Renal cortex interstitium (tissue), 15 donors: ENCODE results near the gene HGD. TPM values are rescaled to one million over a fixed set of nuclear protein-coding genes. Genes with fewer than 3 reads are reported as not detected.
"Not testable (repeated sequence)": the region's sequence is repeated elsewhere in the genome, so short reads cannot be mapped to it uniquely, and the experiment has no call there.

ENCODE experiments used
- DNase-seq, 11 donors: peaks; one replicate each; pipeline ENCODE4 v3.0.0-alpha.2; 2013; ENCODE audit warnings: low read depth in 9 of 11, low spot score in 4 of 11; ENCODE audit errors: extremely low read depth in 1 of 11
- long read RNA-seq, 16 experiments: transcript quantifications; one replicate each; lab custom pipeline, GENCODE V29; 2026
- polyA plus RNA-seq, 3 donors: library from polyadenylated mRNA; unstranded; fragments of 120-200 nt; gene quantifications; one replicate each; pipeline ENCODE4 v1.2.1, GENCODE V29; 2013; ENCODE audit not compliant: insufficient read length in 3 of 3

The HGD gene
- polyA plus RNA-seq = 100 to 1,000 TPM in 2 of 3 donors, 10 to 100 TPM in 1; 73.4 to 104 (median 100) TPM
- long read RNA-seq, donor 1, partial matches to known transcripts = 0 of 6 reads
- long read RNA-seq, donor 1, other reads (novel, unspliced or antisense) = 0 of 6 reads
- long read RNA-seq, donor 2, transcript HGD-201 (14 exons, 2,005 nt) = major isoform, 5 of 5 reads
- long read RNA-seq, donor 2, partial matches to known transcripts = 0 of 5 reads
- long read RNA-seq, donor 2, other reads (novel, unspliced or antisense) = 0 of 5 reads
- long read RNA-seq, donor 3, transcript HGD-201 (14 exons, 2,005 nt) = major isoform, 9 of 9 reads
- long read RNA-seq, donor 3, partial matches to known transcripts = 0 of 9 reads
- long read RNA-seq, donor 3, other reads (novel, unspliced or antisense) = 0 of 9 reads
- long read RNA-seq, donor 4, transcript HGD-201 (14 exons, 2,005 nt) = major isoform, 8 of 9 reads
- long read RNA-seq, donor 4, partial matches to known transcripts = 0 of 9 reads
- long read RNA-seq, donor 4, other reads (novel, unspliced or antisense) = 0 of 9 reads
- long read RNA-seq, donor 5 = 0 reads
- long read RNA-seq, donor 6, transcript HGD-201 (14 exons, 2,005 nt) = major isoform, 7 of 7 reads
- long read RNA-seq, donor 6, partial matches to known transcripts = 0 of 7 reads
- long read RNA-seq, donor 6, other reads (novel, unspliced or antisense) = 0 of 7 reads
- long read RNA-seq, donor 7, transcript HGD-201 (14 exons, 2,005 nt) = major isoform, 8 of 8 reads
- long read RNA-seq, donor 7, partial matches to known transcripts = 0 of 8 reads
- long read RNA-seq, donor 7, other reads (novel, unspliced or antisense) = 0 of 8 reads
- long read RNA-seq, donor 8, transcript HGD-201 (14 exons, 2,005 nt) = major isoform, 10 of 23 reads
- long read RNA-seq, donor 8, partial matches to known transcripts = 5 of 23 reads
- long read RNA-seq, donor 8, other reads (novel, unspliced or antisense) = 5 of 23 reads
- long read RNA-seq, donor 9, transcript HGD-201 (14 exons, 2,005 nt) = major isoform, 5 of 6 reads
- long read RNA-seq, donor 9, partial matches to known transcripts = 0 of 6 reads
- long read RNA-seq, donor 9, other reads (novel, unspliced or antisense) = 0 of 6 reads
- long read RNA-seq, donor 10, transcript HGD-201 (14 exons, 2,005 nt) = major isoform, 11 of 21 reads
- long read RNA-seq, donor 10, partial matches to known transcripts = 10 of 21 reads
- long read RNA-seq, donor 10, other reads (novel, unspliced or antisense) = 0 of 21 reads
- long read RNA-seq, donor 11, partial matches to known transcripts = 0 of 4 reads
- long read RNA-seq, donor 11, other reads (novel, unspliced or antisense) = 0 of 4 reads
- long read RNA-seq, donor 12, partial matches to known transcripts = 0 of 3 reads
- long read RNA-seq, donor 12, other reads (novel, unspliced or antisense) = 0 of 3 reads
- long read RNA-seq, donor 13, transcript HGD-201 (14 exons, 2,005 nt) = major isoform, 12 of 18 reads
- long read RNA-seq, donor 13, partial matches to known transcripts = 5 of 18 reads
- long read RNA-seq, donor 13, other reads (novel, unspliced or antisense) = 0 of 18 reads
- long read RNA-seq, donor 14, transcript HGD-201 (14 exons, 2,005 nt) = major isoform, 6 of 6 reads
- long read RNA-seq, donor 14, partial matches to known transcripts = 0 of 6 reads
- long read RNA-seq, donor 14, other reads (novel, unspliced or antisense) = 0 of 6 reads
- long read RNA-seq, donor 15, transcript HGD-201 (14 exons, 2,005 nt) = major isoform, 8 of 8 reads
- long read RNA-seq, donor 15, partial matches to known transcripts = 0 of 8 reads
- long read RNA-seq, donor 15, other reads (novel, unspliced or antisense) = 0 of 8 reads
- long read RNA-seq, donor 16, transcript HGD-201 (14 exons, 2,005 nt) = major isoform, 14 of 21 reads
- long read RNA-seq, donor 16, partial matches to known transcripts = 0 of 21 reads
- long read RNA-seq, donor 16, other reads (novel, unspliced or antisense) = 7 of 21 reads

GRCh38 chr3:120682095-120682681 lies at the start of gene HGD:
Gene HGD (minus strand): TSS chr3:120682239. CDS start chr3:120682111, 128 bp downstream.
- peak in 8 of 11 donors; percentile 27 to 79 (median 44) for DNase-seq

- no peak for DNase-seq
Observed at GRCh38 chr3:120730576-120731542, 48.8 kb upstream of the HGD start.

- no peak for DNase-seq
Observed at GRCh38 chr3:120726791-120727190, 44.8 kb upstream of the HGD start.

- not testable (repeated sequence) for DNase-seq
Observed at GRCh38 chr3:120719167-120719834, 37.3 kb upstream of the HGD start.

GRCh38 chr3:120713262-120713661 lies 31.2 kb upstream of the HGD start:
- no peak for DNase-seq

GRCh38 chr3:120710369-120710768 lies 28.3 kb upstream of the HGD start:
- no peak for DNase-seq

- no peak for DNase-seq
Observed at GRCh38 chr3:120708408-120708807, 26.4 kb upstream of the HGD start.

GRCh38 chr3:120706950-120707349 lies 24.9 kb upstream of the HGD start:
- no peak for DNase-seq

GRCh38 chr3:120705884-120706582 lies 24.0 kb upstream of the HGD start:
- DNase-seq = no peak

- DNase-seq = no peak
Observed at GRCh38 chr3:120699333-120699732, 17.3 kb upstream of the HGD start.

- DNase-seq = no peak
Observed at GRCh38 chr3:120693439-120694171, 11.6 kb upstream of the HGD start.

- DNase-seq = no peak
Observed at GRCh38 chr3:120689395-120689794, 7.4 kb upstream of the HGD start.

GRCh38 chr3:120688121-120688520 lies 6.1 kb upstream of the HGD start:
- no peak for DNase-seq

GRCh38 chr3:120685411-120685810 lies 3.4 kb upstream of the HGD start:
- DNase-seq = no peak

GRCh38 chr3:120684896-120685295 lies 2.9 kb upstream of the HGD start:
- DNase-seq = no peak
